ENCODE measurements around the gene DNASE2. TPM values are rescaled to one million over a fixed set of nuclear protein-coding genes. Genes with fewer than 3 reads are reported as not detected.

The DNASE2 gene
- total RNA-seq, 1 donor from 2014 or later, result 14.1 TPM

GRCh38 chr19:12886651-12886968 is 5.4 kb upstream of the DNASE2 start:
- no peak for DNase-seq

DNA sequence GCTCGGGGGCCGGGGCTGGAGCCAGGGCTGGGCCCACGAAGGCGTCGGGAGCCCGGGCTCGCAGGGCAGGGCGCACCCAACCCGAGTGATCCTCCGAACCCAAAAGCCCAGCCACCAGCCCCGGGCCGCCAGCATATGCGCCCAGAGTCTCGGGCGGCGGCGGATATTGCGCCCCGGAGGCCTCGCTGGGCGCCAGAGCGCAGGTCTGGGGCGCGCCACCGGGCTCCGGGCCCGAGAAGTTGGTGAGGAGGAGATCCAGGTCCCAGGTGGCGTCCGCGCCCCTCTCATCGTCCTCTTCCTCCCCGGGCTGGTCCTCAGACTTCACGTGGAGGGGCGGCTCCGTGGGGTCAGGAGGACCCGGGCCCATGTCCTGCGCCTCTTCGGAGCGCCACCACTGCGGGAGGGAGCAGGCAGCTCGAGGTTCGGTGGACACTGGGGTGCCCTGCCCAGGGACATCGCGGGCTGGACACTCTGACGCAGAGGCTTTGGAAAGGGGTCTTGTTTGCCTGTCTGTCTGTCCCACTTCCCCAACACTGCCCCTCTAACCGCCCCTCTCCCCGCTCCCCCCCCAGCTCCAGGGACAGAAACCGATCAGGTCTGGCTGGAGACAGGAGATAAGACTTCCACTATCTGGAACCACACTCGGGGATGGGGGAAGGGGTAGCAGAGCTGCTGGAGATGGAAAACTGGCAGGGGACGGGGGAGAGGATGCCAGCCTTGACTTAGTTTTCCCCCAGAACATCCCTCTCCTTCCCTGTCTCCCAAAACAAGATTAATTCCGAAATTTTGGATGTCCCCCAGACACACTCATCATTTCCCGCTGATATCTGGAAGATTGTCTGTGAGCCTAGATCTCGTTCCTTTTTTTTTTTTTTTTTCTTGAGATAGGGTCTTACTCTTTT is 4.8 kb upstream of the DNASE2 start:
- no peak for DNase-seq

- no peak for DNase-seq
Measured at GRCh38 chr19:12884926-12885748, 3.9 kb upstream of the DNASE2 start.

- DNase-seq, result no peak
Measured at GRCh38 chr19:12884627-12884925, 3.3 kb upstream of the DNASE2 start.

- DNase-seq, result no peak
Measured at GRCh38 chr19:12884202-12884601, 3.0 kb upstream of the DNASE2 start.

- DNase-seq, result no peak
Measured at GRCh38 chr19:12882589-12882988, 1.3 kb upstream of the DNASE2 start.

DNA sequence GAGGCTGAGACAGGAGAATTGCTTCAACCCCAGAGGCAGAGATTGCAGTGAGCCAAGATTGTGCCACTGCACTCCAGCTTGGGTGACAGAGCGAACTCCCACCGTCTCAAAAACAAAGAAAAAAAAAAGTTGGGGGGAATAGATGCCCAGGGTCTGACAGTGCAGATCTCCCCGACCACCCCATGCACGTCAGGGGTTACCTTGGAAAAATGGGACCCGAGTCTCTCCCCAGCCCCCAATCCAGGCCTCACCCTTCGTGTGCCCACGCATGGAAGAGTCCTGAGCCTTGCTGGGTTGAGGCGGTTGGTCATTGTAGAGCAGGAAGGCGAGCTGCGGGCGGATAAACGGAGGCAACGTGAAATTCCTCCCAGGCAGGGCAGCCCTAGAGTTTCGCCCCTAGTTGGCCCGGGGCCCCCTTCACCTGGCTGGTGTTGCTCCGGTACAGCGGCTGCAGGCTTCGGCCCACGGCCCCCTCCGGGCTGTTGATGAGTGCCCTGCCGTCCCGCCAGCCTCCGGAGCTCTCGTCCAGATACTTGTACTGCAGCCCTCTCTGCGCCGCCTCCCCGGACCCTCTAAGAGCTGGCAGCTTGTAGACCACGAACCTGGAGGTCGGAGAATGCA is 588 bp downstream of the DNASE2 start:
- no peak for DNase-seq

DNA sequence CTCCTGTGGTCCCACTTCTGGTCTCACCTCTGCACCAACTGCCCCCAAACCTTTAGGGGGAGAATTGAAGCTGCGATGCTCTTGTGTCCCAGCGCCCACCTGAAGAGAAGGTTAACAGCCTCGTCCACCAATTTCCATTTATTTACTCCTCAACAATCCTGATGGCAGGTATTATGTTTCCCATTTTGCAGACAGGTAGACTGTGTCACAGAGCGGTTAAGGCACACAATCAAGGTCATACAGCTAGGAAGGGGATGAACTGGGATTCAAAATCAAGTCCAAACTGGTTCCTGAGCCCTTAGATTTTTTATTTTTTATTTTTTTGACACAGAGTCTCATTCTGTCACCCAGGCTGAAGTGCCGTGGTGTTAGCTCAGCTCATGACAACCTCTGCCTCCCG is 6.2 kb downstream of the DNASE2 start:
- DNase-seq, result no peak

DNA sequence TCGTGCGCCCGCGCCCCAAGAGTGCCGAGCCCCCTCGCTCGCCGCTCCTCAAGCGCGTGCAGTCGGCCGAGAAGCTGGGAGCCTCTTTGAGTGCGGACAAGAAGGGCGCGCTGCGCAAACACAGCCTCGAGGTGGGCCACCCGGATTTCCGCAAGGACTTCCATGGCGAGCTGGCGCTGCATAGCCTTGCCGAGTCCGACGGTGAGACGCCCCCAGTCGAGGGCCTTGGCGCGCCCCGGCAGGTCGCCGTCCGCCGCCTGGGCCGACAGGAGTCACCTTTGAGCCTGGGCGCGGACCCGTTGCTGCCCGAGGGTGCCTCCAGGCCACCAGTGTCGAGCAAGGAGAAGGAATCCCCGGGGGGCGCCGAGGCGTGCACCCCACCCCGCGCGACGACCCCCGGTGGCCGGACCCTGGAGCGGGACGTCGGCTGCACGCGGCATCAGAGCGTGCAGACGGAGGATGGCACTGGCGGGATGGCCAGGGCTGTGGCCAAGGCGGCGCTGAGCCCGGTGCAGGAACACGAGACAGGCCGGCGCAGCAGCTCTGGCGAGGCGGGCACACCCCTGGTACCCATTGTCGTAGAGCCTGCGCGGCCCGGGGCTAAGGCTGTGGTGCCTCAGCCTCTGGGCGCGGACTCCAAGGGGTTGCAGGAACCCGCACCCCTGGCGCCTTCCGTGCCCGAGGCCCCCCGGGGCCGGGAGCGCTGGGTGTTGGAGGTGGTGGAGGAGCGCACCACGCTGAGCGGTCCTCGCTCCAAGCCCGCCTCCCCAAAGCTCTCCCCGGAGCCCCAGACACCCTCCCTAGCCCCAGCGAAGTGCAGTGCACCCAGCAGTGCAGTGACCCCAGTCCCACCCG is 7.1 kb downstream of the DNASE2 start:
- no peak for DNase-seq

DNA sequence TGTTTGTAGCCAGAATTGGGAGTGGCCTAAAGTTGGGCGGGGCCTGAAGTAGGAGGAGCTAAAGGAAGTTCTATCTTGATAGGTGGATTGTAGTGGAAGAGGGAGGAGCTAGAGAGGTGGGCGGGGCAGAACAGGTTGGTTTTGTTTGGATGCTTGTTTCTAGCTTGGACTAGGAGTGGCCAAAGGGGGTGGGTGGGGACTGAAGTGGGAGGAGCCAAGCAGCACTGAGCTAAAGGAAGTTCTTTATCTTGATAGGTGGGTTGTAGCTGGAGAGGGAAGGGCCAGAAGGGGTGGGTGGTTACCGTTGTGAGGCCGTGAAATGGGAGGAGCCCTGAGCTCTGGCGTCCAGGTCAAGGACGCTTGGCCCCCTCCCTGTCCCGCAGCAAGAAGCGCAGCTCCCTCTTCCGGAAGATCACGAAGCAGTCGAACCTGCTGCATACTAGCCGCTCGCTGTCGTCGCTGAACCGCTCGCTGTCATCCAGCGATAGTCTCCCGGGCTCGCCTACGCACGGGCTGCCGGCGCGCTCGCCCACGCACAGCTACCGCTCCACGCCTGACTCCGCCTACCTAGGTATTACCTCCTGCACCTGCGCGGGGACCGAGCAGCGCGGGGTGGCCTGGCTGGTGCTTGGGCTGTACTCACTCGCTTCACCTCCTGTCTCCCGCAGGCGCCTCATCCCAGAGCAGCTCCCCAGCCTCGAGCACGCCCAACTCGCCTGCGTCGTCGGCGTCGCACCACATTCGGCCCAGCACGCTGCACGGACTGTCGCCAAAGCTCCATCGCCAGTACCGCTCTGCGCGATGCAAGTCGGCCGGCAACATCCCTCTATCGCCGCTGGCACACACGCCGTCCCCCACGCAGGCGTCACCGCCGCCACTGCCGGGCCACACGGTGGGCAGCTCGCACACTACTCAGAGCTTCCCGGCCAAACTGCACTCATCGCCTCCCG is 8.0 kb downstream of the DNASE2 start:
- DNase-seq, result peak; percentile 14

GRCh38 chr19:12872255-12872654 is 9.0 kb downstream of the DNASE2 start:
- DNase-seq, result no peak

- no peak for DNase-seq
Measured at GRCh38 chr19:12871681-12872080, 9.6 kb downstream of the DNASE2 start.

DNA sequence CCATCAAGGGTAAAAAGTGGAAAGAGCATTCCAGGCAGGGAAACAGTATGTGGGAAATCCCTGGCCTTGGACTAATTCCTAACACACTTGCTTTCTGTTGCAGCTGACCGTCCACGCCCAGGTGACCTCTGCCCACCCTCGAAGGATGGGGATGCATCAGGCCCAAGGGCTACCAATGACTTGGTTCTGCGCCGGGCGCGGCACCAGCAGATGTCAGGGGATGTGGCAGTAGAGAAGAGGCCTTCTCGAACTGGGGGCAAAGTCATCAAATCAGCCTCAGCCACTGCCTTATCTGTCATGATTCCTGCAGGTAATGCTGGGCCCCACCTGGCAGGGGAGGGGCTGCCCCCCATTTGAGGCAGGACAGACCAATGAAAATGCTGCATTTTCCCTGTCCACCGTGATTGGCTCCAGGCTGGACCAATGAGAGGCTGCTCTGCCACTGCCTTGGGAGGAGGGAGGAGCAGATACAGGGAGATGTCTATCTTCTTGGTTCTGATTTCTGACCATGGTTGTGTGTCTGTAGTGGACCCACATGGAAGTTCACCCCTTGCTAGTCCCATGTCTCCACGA is 12.6 kb downstream of the DNASE2 start:
- DNase-seq, result no peak

GRCh38 chr19:12867120-12868099 is 13.8 kb downstream of the DNASE2 start:
- DNase-seq, result peak; percentile 36

DNA sequence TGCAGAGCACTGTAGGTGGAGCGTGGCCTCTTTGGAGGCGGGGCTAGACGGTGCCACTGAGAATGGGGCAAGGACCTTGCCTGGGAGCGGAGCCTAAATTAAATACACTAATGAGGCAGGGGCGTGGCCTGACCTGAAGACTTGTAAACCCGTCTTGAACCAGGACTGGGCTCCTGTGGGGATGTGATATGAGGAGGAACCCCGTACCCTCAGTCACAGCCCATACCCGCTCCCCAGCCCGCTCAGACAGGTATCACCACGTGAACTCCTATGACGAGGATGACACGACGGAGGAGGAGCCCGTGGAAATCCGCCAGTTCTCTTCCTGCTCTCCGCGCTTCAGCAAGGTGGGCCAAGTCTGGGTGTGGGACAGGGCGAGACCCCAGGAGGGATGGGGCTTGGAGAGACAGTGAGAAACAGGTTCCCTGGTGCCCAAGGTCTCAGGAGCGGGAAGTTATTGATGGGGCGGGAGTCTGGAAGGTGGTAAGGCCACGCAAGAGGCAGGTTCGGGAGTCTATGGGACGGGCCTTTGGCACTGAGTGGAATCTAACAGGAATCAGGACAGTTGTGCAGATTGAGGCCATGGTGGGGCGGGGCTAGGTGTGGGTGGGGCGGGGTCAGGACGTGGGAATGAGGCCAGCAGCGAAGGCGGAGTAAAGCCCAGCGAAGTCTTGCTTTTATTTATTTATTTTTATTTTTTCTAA is 14.7 kb downstream of the DNASE2 start:
- no peak for DNase-seq

- no peak for DNase-seq
Measured at GRCh38 chr19:12865746-12866415, 15.4 kb downstream of the DNASE2 start.

DNA sequence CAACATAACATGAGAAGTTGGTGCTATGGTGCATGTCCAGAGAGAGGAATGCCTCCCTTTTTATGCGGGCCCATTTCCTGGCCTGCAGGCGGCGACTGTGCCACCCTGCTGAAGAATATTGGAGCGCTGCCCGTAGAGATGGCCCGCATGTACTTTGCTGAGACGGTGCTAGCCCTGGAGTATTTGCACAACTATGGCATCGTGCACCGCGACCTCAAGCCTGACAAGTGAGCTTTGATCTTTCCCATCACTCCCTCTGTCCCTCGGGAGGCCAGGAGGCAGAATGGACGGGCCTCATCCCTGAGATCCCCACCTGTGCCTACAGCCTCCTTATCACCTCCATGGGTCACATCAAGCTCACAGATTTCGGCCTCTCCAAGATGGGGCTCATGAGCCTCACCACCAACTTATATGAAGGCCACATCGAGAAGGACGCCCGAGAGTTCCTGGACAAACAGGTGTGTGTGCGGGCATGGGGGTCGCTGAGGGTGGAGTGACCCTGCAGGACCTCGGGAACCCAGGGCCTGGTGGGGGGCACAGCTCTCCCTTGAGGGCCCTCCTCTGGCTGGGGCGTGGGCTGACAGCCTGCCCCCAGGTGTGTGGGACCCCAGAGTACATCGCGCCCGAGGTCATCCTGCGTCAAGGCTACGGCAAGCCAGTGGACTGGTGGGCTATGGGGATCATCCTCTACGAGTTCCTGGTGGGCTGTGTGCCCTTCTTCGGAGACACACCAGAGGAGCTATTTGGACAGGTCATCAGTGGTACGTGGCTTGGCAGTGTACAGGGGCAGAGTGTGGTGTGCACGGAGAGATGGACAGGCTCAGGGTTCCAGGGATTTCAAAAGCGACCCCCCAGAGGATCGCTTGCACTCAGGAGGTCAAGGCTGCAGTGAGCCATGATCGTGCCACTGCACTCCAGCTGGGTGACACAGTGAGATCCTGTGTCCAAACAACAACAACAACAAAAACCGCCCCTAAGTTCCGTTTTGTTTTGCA is 16.2 kb downstream of the DNASE2 start:
- no peak for DNase-seq
